Hepatocyte (in vitro differentiated cells): ENCODE data around the gene VSTM2L. TPM values are rescaled to one million over a fixed set of nuclear protein-coding genes. Genes with fewer than 3 reads are reported as not detected.

Experiments
- DNase-seq: peaks from one replicate; pipeline ENCODE4 v3.0.0-alpha.2; 2016; ENCODE audit warnings: low spot score
- H2AFZ ChIP-seq: fragments of 200-600 bp; sonication (generic); 2 replicates; pipeline ENCODE4 v1.6.0; 2016; ENCODE audit warnings: antibody characterized with exemption, mild to moderate bottlenecking
- H3K27ac ChIP-seq: fragments of 200-600 bp; sonication (generic); 2 replicates; pipeline ENCODE4 v1.5.1; 2016; ENCODE audit warnings: mild to moderate bottlenecking
- H3K27me3 ChIP-seq: fragments of 200-600 bp; sonication (generic); 2 replicates; pipeline ENCODE4 v1.6.1; 2016
- H3K36me3 ChIP-seq: fragments of 200-600 bp; sonication (generic); replicated peaks from 2 replicates; pipeline ENCODE4 v1.5.1; 2016; ENCODE audit warnings: low read depth; ENCODE audit not compliant: insufficient read depth
- H3K4me1 ChIP-seq: fragments of 200-600 bp; sonication (generic); 2 replicates; pipeline ENCODE4 v1.5.1; 2016; ENCODE audit warnings: mild to moderate bottlenecking, moderate library complexity; ENCODE audit not compliant: insufficient read depth
- H3K4me2 ChIP-seq: fragments of 200-600 bp; sonication (generic); 2 replicates; pipeline ENCODE4 v1.6.0; 2016
- H3K4me3 ChIP-seq: fragments of 200-600 bp; sonication (generic); 2 replicates; pipeline ENCODE4 v1.5.1; 2016; ENCODE audit warnings: mild to moderate bottlenecking
- H3K79me2 ChIP-seq: fragments of 200-600 bp; sonication (generic); 2 replicates; pipeline ENCODE4 v1.6.0; 2017; ENCODE audit warnings: mild to moderate bottlenecking
- H3K9me2 ChIP-seq: fragments of 200-600 bp; sonication (generic); replicated peaks from 2 replicates; pipeline ENCODE4 v1.6.0; 2017; ENCODE audit warnings: mild to moderate bottlenecking; ENCODE audit not compliant: insufficient read depth
- H3K9me3 ChIP-seq: fragments of 200-600 bp; sonication (generic); 2 replicates; pipeline ENCODE4 v1.5.1; 2016; ENCODE audit warnings: low read depth, mild to moderate bottlenecking
- H4K20me1 ChIP-seq: fragments of 200-600 bp; sonication (generic); 2 replicates; pipeline ENCODE4 v1.6.0; 2016; ENCODE audit warnings: mild to moderate bottlenecking; ENCODE audit not compliant: insufficient read depth, poor library complexity, severe bottlenecking
- CTCF ChIP-seq: fragments of 200-600 bp; sonication (generic); IDR thresholded peaks from 2 replicates; pipeline ENCODE4 v1.5.1; 2016; ENCODE audit warnings: antibody characterized with exemption, mild to moderate bottlenecking; ENCODE audit not compliant: poor library complexity
- EZH2 ChIP-seq: fragments of 200-600 bp; sonication (generic); IDR thresholded peaks from 2 replicates; pipeline ENCODE4 v1.6.1; 2016; ENCODE audit warnings: antibody characterized with exemption, mild to moderate bottlenecking, borderline replicate concordance
- EZH2phosphoT487 ChIP-seq: fragments of 200-600 bp; sonication (generic); IDR thresholded peaks from one replicate; pipeline ENCODE4 v1.6.1; 2018; ENCODE audit warnings: antibody characterized with exemption, mild to moderate bottlenecking, low read depth, moderate library complexity; ENCODE audit not compliant: unreplicated experiment, severe bottlenecking
- WGBS: methylation state at CpG from one replicate; pipeline ENCODE4 v1.1.6; 2016; ENCODE audit warnings: low lambda C conversion rate; ENCODE audit errors: missing lambda C conversion rate; 5-methylcytosine and 5-hydroxymethylcytosine counted together
- polyA plus RNA-seq: library from polyadenylated mRNA; unstranded; fragments of >200 nt; fragmentation: Nextera tagmentation; extraction: Ambion mirVana; gene quantifications from 2 replicates; pipeline ENCODE4 v1.2.1, GENCODE V29; 2016
- total RNA-seq: library from RNA; depleted of rRNA; stranded (reverse); fragments of >200 nt; gene quantifications from 2 replicates; pipeline ENCODE4 v1.2.3, GENCODE V29; 2014

VSTM2L gene
- total and polyA plus RNA-seq, 2 experiments from 2014 or later: 2.5 to 3.7 TPM

GRCh38 chr20:37936041-37936440 is 33.1 kb downstream of the VSTM2L start:
- TF ChIP-seq EZH2phosphoT487: no peak
- no peak for TF ChIP-seq CTCF
- no peak for TF ChIP-seq EZH2
- Histone ChIP-seq H2AFZ (no peak overlapping the region), H4K20me1 (no peaks in the 10 kb centered on the region), H3K36me3 (no peaks in the 10 kb centered on the region), H3K4me3 (no peak overlapping the region), H3K79me2 (no peaks in the 10 kb centered on the region), H3K27ac (no peak overlapping the region), H3K4me2 (no peak overlapping the region), H3K4me1 (no peaks in the 10 kb centered on the region), H3K27me3 (no peaks in the 10 kb centered on the region), H3K9me2 (no peaks in the 10 kb centered on the region), H3K9me3 (no peaks in the 10 kb centered on the region)
- DNase-seq: no peak
- WGBS: 93% methylated on average over 10 of the region's 10 CpGs

GRCh38 chr20:37936451-37936850 is 33.5 kb downstream of the VSTM2L start:
- no peaks in the 10 kb centered on the region for H3K9me2 ChIP-seq
- H3K4me3 ChIP-seq: no peak overlapping the region
- no peaks in the 10 kb centered on the region for H3K79me2 ChIP-seq
- no peaks in the 10 kb centered on the region for H3K36me3 ChIP-seq
- no peak overlapping the region for H3K4me2 ChIP-seq
- WGBS: 85% methylated on average over 8 of the region's 8 CpGs
- DNase-seq: no peak
- no peaks in the 10 kb centered on the region for H4K20me1 ChIP-seq
- H3K27ac ChIP-seq: no peak overlapping the region
- H3K9me3 ChIP-seq: no peaks in the 10 kb centered on the region
- TF ChIP-seq EZH2 (no peak), EZH2phosphoT487 (no peak), CTCF (no peak)
- H3K4me1 ChIP-seq: no peaks in the 10 kb centered on the region
- H3K27me3 ChIP-seq: no peaks in the 10 kb centered on the region
- no peak overlapping the region for H2AFZ ChIP-seq

- H3K9me3 ChIP-seq: no peaks in the 10 kb centered on the region
- WGBS: 90% methylated on average over 4 of the region's 4 CpGs
- no peak overlapping the region for H3K27ac ChIP-seq
- no peaks in the 10 kb centered on the region for H4K20me1 ChIP-seq
- TF ChIP-seq EZH2: no peak
- TF ChIP-seq CTCF: no peak
- no peak for TF ChIP-seq EZH2phosphoT487
- no peak overlapping the region for H2AFZ ChIP-seq
- H3K9me2 ChIP-seq: no peaks in the 10 kb centered on the region
- H3K27me3 ChIP-seq: no peaks in the 10 kb centered on the region
- H3K4me1 ChIP-seq: no peaks in the 10 kb centered on the region
- H3K4me3 ChIP-seq: no peak overlapping the region
- DNase-seq: no peak
- no peak overlapping the region for H3K4me2 ChIP-seq
- no peaks in the 10 kb centered on the region for H3K36me3 ChIP-seq
- no peaks in the 10 kb centered on the region for H3K79me2 ChIP-seq
Observed at GRCh38 chr20:37937686-37938085, 34.8 kb downstream of the VSTM2L start.

GRCh38 chr20:37938181-37938750 is 35.3 kb downstream of the VSTM2L start:
- Histone ChIP-seq H2AFZ (no peak overlapping the region), H3K79me2 (no peaks in the 10 kb centered on the region), H3K4me3 (no peak overlapping the region), H3K36me3 (no peaks in the 10 kb centered on the region), H3K4me2 (no peak overlapping the region), H3K27me3 (no peaks in the 10 kb centered on the region), H3K9me3 (no peaks in the 10 kb centered on the region), H3K27ac (no peak overlapping the region), H3K4me1 (no peaks in the 10 kb centered on the region), H3K9me2 (no peaks in the 10 kb centered on the region), H4K20me1 (no peaks in the 10 kb centered on the region)
- no peak for DNase-seq
- no peak for TF ChIP-seq EZH2phosphoT487
- TF ChIP-seq EZH2: no peak
- no peak for TF ChIP-seq CTCF
- WGBS: 91% methylated on average over 12 of the region's 12 CpGs
